ENCODE measurements around the gene ENOSF1.

DNA sequence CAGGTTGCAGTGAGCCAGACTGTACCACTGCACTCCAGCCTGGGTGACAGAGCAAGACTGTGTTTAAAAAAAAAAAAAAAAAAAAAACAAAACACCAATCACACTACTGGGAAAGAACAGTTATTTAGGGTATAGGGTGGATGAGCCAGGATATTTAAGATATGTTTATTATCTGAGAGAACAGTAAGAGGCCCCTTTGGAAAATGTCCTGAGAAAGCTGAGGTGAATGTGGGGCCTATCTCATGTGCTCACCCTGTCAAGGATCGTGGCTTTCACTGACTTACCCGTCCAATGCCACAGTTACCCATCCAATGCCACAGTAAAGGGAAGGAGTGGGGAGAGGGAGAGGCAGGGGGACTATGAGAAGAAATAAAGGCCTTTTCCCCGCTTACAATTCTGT, 19.9 kb upstream of the ENOSF1 start:
- no peak for TF ChIP-seq MEF2A (IDR thresholded peaks at IDR 0.05; ENCODE audit: borderline replicate concordance, low read depth)
- TF ChIP-seq POLR2AphosphoS5 (IDR thresholded peaks at IDR 0.05; ENCODE audit: low read depth, low read length) = no peak
- TF ChIP-seq, protein P1, sequence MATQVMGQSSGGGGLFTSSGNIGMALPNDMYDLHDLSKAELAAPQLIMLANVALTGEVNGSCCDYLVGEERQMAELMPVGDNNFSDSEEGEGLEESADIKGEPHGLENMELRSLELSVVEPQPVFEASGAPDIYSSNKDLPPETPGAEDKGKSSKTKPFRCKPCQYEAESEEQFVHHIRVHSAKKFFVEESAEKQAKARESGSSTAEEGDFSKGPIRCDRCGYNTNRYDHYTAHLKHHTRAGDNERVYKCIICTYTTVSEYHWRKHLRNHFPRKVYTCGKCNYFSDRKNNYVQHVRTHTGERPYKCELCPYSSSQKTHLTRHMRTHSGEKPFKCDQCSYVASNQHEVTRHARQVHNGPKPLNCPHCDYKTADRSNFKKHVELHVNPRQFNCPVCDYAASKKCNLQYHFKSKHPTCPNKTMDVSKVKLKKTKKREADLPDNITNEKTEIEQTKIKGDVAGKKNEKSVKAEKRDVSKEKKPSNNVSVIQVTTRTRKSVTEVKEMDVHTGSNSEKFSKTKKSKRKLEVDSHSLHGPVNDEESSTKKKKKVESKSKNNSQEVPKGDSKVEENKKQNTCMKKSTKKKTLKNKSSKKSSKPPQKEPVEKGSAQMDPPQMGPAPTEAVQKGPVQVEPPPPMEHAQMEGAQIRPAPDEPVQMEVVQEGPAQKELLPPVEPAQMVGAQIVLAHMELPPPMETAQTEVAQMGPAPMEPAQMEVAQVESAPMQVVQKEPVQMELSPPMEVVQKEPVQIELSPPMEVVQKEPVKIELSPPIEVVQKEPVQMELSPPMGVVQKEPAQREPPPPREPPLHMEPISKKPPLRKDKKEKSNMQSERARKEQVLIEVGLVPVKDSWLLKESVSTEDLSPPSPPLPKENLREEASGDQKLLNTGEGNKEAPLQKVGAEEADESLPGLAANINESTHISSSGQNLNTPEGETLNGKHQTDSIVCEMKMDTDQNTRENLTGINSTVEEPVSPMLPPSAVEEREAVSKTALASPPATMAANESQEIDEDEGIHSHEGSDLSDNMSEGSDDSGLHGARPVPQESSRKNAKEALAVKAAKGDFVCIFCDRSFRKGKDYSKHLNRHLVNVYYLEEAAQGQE (IDR thresholded peaks at IDR 0.05; ENCODE audit: low read depth, low read length) = no peak
- TF ChIP-seq SMC3 (IDR thresholded peaks at IDR 0.05; ENCODE audit: low read depth, low read length) = no peak
- TF ChIP-seq, protein P2, sequence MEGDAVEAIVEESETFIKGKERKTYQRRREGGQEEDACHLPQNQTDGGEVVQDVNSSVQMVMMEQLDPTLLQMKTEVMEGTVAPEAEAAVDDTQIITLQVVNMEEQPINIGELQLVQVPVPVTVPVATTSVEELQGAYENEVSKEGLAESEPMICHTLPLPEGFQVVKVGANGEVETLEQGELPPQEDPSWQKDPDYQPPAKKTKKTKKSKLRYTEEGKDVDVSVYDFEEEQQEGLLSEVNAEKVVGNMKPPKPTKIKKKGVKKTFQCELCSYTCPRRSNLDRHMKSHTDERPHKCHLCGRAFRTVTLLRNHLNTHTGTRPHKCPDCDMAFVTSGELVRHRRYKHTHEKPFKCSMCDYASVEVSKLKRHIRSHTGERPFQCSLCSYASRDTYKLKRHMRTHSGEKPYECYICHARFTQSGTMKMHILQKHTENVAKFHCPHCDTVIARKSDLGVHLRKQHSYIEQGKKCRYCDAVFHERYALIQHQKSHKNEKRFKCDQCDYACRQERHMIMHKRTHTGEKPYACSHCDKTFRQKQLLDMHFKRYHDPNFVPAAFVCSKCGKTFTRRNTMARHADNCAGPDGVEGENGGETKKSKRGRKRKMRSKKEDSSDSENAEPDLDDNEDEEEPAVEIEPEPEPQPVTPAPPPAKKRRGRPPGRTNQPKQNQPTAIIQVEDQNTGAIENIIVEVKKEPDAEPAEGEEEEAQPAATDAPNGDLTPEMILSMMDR (IDR thresholded peaks at IDR 0.05) = no peak
- no peak for TF ChIP-seq RAD21 (IDR thresholded peaks at IDR 0.05; ENCODE audit: low read length)
- TF ChIP-seq, protein P3, sequence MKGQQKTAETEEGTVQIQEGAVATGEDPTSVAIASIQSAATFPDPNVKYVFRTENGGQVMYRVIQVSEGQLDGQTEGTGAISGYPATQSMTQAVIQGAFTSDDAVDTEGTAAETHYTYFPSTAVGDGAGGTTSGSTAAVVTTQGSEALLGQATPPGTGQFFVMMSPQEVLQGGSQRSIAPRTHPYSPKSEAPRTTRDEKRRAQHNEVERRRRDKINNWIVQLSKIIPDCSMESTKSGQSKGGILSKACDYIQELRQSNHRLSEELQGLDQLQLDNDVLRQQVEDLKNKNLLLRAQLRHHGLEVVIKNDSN (IDR thresholded peaks at IDR 0.05; ENCODE audit: borderline replicate concordance, low read depth) = no peak
- TF ChIP-seq, protein P4, sequence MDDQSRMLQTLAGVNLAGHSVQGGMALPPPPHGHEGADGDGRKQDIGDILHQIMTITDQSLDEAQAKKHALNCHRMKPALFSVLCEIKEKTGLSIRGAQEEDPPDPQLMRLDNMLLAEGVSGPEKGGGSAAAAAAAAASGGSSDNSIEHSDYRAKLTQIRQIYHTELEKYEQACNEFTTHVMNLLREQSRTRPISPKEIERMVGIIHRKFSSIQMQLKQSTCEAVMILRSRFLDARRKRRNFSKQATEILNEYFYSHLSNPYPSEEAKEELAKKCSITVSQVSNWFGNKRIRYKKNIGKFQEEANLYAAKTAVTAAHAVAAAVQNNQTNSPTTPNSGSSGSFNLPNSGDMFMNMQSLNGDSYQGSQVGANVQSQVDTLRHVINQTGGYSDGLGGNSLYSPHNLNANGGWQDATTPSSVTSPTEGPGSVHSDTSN (IDR thresholded peaks at IDR 0.05) = no peak

All from SK-N-SH (cell line).